HL-60 (cell line): Measurements from ENCODE around the gene IPP.

Source experiments
- CTCF ChIP-seq: IDR thresholded peaks from one replicate; pipeline ENCODE4 v1.5.1; 2011; ENCODE audit warnings: low read length, control low read depth, inconsistent platforms; ENCODE audit not compliant: insufficient read depth
- SPI1 ChIP-seq: IDR thresholded peaks from 2 replicates; pipeline ENCODE4 v1.6.1; 2012; ENCODE audit warnings: low read depth, mild to moderate bottlenecking, borderline replicate concordance

DNA sequence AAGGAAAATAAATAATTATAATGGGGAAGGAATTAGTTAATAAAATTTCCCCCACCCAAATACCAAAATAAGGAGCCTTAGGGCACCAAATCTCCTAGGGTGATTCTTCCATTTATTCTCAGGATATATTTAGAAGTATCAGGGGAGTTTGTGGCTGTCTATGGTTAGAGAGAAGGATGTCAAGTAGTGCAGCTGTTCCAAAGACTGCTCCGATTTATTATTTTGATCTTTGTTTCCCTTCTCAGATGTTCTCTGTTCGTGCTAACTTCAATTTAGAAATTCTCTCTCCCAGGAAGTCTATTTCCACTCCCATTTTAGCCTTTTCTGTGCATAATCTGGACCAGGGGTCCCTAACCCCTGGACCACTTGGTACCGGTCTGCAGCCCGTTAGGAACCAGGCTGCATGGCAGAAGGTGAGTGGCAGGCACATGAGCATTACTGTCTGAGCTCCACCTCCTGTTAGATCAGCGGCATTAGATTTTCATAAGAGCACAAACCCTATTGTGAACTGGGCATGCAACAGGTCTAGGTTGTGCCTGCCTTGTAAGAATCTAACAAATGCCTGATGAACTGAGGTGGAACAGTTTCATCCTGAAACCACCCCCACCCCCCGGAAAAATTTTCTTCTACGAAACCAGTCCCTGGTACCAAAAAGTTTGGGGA, 43.6 kb upstream of the IPP start:
- TF ChIP-seq CTCF (no peak), SPI1 (no peak)
